Astrocyte (in vitro differentiated cells and primary cell): ENCODE measurements around the gene IL19.
"Not testable (repeated sequence)": the region's sequence is repeated elsewhere in the genome, so short reads cannot be mapped to it uniquely, and the experiment has no call there.

Source experiments
- EZH2 ChIP-seq: IDR thresholded peaks from 2 replicates; pipeline ENCODE4 v1.6.1; 2012; ENCODE audit warnings: mild to moderate bottlenecking, low read length, inconsistent platforms; ENCODE audit not compliant: insufficient read depth
- TF ChIP-seq, protein P1 (sequence below): IDR thresholded peaks from 2 replicates; pipeline ENCODE4 v1.5.1; 2011; ENCODE audit warnings: low read depth, mild to moderate bottlenecking, inconsistent platforms, low read length, moderate library complexity; ENCODE audit not compliant: insufficient read depth

DNA sequence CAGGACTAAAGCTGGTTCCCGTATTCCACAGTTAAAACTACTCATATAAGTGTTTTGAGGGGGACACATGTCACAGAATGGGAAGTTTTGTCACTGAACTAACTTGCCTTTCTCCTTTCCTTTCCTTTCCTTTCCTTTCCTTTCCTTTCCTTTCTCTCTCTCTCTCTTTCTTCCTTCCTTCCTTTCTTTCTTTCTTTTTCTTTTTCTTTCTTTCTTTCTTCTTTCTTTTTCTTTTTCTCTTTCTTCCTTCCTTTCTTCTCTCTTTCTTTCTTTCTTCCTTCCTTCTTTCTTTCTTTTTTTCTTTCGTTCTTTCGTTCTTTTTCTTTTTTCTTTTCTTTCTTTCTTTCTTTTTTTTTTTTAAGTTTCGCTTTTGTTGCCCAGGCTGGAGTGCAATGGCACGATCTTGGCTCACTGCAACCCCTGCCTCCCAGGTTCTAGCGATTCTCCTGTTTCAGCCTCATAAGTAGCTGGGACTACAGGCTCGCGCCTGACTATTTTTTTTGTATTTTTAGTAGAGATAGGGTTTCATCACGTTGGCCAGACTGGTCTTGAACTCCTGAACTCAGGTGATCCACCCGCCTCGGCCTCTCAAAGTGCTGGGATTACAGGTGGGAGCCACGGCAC lies 7.7 kb upstream of the IL19 start:
- TF ChIP-seq EZH2, result not testable (repeated sequence)
- TF ChIP-seq, protein P1, sequence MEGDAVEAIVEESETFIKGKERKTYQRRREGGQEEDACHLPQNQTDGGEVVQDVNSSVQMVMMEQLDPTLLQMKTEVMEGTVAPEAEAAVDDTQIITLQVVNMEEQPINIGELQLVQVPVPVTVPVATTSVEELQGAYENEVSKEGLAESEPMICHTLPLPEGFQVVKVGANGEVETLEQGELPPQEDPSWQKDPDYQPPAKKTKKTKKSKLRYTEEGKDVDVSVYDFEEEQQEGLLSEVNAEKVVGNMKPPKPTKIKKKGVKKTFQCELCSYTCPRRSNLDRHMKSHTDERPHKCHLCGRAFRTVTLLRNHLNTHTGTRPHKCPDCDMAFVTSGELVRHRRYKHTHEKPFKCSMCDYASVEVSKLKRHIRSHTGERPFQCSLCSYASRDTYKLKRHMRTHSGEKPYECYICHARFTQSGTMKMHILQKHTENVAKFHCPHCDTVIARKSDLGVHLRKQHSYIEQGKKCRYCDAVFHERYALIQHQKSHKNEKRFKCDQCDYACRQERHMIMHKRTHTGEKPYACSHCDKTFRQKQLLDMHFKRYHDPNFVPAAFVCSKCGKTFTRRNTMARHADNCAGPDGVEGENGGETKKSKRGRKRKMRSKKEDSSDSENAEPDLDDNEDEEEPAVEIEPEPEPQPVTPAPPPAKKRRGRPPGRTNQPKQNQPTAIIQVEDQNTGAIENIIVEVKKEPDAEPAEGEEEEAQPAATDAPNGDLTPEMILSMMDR, result not testable (repeated sequence)
